SK-N-SH (cell line): ENCODE results near the gene SNRPD2. TPM values are rescaled to one million over a fixed set of nuclear protein-coding genes. Genes with fewer than 3 reads are reported as not detected.
A peak's percentile ranks its signal among the peaks of the same experiment; 100 is the strongest.

Source experiments
- CTCF ChIA-PET: fragments of 300-600, 350-600 bp; formaldehyde crosslinking; extraction: SDS; loops from one replicate; lab custom pipeline; 2021; lab: Yijun Ruan, JAX
- POLR2A ChIA-PET: fragments of 350-600 bp; sonication (Branson Sonifier 250); formaldehyde crosslinking; extraction: SDS; loops from one replicate; lab custom pipeline; 2020; ENCODE audit warnings: antibody characterized with exemption, inconsistent platforms; lab: Yijun Ruan, JAX
- DNase-seq: peaks from one replicate; pipeline ENCODE4 v3.0.0; 2012
- H2AFZ ChIP-seq: fragments of 200-600 bp; sonication (generic); 2 replicates; pipeline ENCODE4 v1.8.1; 2016; ENCODE audit warnings: antibody characterized with exemption, mild to moderate bottlenecking, low read depth
- H3F3A ChIP-seq: fragments of 200-600 bp; sonication (generic); replicated peaks from 2 replicates; pipeline ENCODE3; 2016; ENCODE audit warnings: antibody characterized with exemption, mild to moderate bottlenecking; ENCODE audit not compliant: insufficient read depth
- H3K27ac ChIP-seq, 2 experiments: fragments of 200-500 bp in 1 of 2; fragments of 200-600 bp in 1 of 2; sonication (Bioruptor generic) in 1 of 2; sonication (generic), shearing (Covaris generic) in 1 of 2; 2 replicates each; pipeline versions ENCODE4 v1.5.1 to v1.6.1; 2014 to 2016; ENCODE audit warnings: low read depth in 2 of 2, inconsistent platforms in 1 of 2, low read length in 1 of 2, mild to moderate bottlenecking in 1 of 2, mixed read lengths in 1 of 2
- H3K27me3 ChIP-seq: fragments of 200-600 bp; sonication (generic), shearing (Covaris generic); 2 replicates; pipeline ENCODE4 v1.6.1; 2016; ENCODE audit warnings: mixed run types; ENCODE audit not compliant: insufficient read depth
- H3K36me3 ChIP-seq, 2 experiments: fragments of 200-500 bp in 1 of 2; fragments of 200-600 bp in 1 of 2; sonication (Bioruptor generic) in 1 of 2; sonication (generic) in 1 of 2; replicated peaks in 1 of 2; 2 replicates each; pipeline versions ENCODE3 to v1.5.1; 2014 to 2016; ENCODE audit warnings: low read length in 1 of 2, mild to moderate bottlenecking in 1 of 2; ENCODE audit not compliant: insufficient read depth in 2 of 2, control insufficient read depth in 1 of 2
- H3K4me1 ChIP-seq, 2 experiments: fragments of 200-500 bp in 1 of 2; fragments of 200-600 bp in 1 of 2; sonication (Bioruptor generic) in 1 of 2; sonication (generic), shearing (Covaris generic) in 1 of 2; 2 replicates each; pipeline versions ENCODE4 v1.5.1 to v1.6.1; 2014 to 2016; ENCODE audit warnings: low read depth in 1 of 2, low read length in 1 of 2, mixed run types in 1 of 2; ENCODE audit not compliant: insufficient read depth in 2 of 2, control insufficient read depth in 1 of 2
- H3K4me2 ChIP-seq: fragments of 200-600 bp; sonication (generic), shearing (Covaris generic); 2 replicates; pipeline ENCODE4 v1.6.1; 2017; ENCODE audit warnings: mixed run types
- H3K4me3 ChIP-seq, 2 experiments: fragments of 200-500 bp in 1 of 2; fragments of 200-600 bp in 1 of 2; sonication (Bioruptor generic) in 1 of 2; sonication (generic), shearing (Covaris generic) in 1 of 2; 2 replicates each; pipeline versions ENCODE4 v1.5.1 to v1.8.1; 2014 to 2016; ENCODE audit warnings: low read depth in 2 of 2, inconsistent platforms in 1 of 2, low read length in 1 of 2, mild to moderate bottlenecking in 1 of 2, mixed read lengths in 1 of 2, moderate library complexity in 1 of 2
- H3K79me2 ChIP-seq: fragments of 200-600 bp; sonication (generic); 2 replicates; pipeline ENCODE4 v1.8.1; 2017; ENCODE audit warnings: mild to moderate bottlenecking; ENCODE audit not compliant: insufficient read depth
- H3K9ac ChIP-seq: fragments of 200-600 bp; sonication (generic); 2 replicates; pipeline ENCODE4 v1.6.1; 2017; ENCODE audit warnings: mixed run types
- H3K9me2 ChIP-seq: fragments of 200-600 bp; sonication (generic); 2 replicates; pipeline ENCODE4 v1.6.1; 2017; ENCODE audit warnings: mixed run types
- H3K9me3 ChIP-seq: fragments of 200-600 bp; sonication (generic); 2 replicates; pipeline ENCODE4 v1.6.1; 2017; ENCODE audit warnings: mixed run types, mild to moderate bottlenecking, moderate library complexity
- H4K20me1 ChIP-seq: fragments of 200-600 bp; sonication (generic); 2 replicates; pipeline ENCODE4 v1.6.1; 2017; ENCODE audit warnings: mild to moderate bottlenecking, mixed run types; ENCODE audit not compliant: insufficient read depth
- EP300 ChIP-seq, 2 experiments: IDR thresholded peaks; 2 replicates each; pipeline versions ENCODE4 v1.4.0 to v1.6.1; 2012; ENCODE audit warnings: borderline replicate concordance in 1 of 2, low read depth in 1 of 2, low read length in 1 of 2
- EZH2phosphoT487 ChIP-seq: fragments of 200-600 bp; sonication (generic); IDR thresholded peaks from 2 replicates; pipeline ENCODE4 v1.6.1; 2017; ENCODE audit warnings: low read depth, mixed run types, mild to moderate bottlenecking, antibody characterized with exemption, moderate library complexity, borderline replicate concordance
- GABPA ChIP-seq: IDR thresholded peaks from 2 replicates; pipeline ENCODE4 v1.4.0; 2012; ENCODE audit warnings: low read depth, mild to moderate bottlenecking
- GATA2 ChIP-seq: sonication (generic); formaldehyde crosslinking; IDR thresholded peaks from 2 replicates; pipeline ENCODE4 v1.5.0; 2020; ENCODE audit warnings: mild to moderate bottlenecking, missing genetic modification reagents
- JUND ChIP-seq: IDR thresholded peaks from 2 replicates; pipeline ENCODE4 v1.4.0; 2012
- MEF2A ChIP-seq: IDR thresholded peaks from 2 replicates; pipeline ENCODE4 v1.4.0; 2012; ENCODE audit warnings: low read depth, borderline replicate concordance
- NFIC ChIP-seq: IDR thresholded peaks from 2 replicates; pipeline ENCODE4 v1.4.0; 2012; ENCODE audit warnings: borderline replicate concordance
- NRF1 ChIP-seq: IDR thresholded peaks from 2 replicates; pipeline ENCODE4 v1.6.1; 2012; ENCODE audit warnings: low read depth, mild to moderate bottlenecking, low read length
- POLR2AphosphoS5 ChIP-seq: IDR thresholded peaks from 2 replicates; pipeline ENCODE4 v1.6.1; 2012; ENCODE audit warnings: low read depth, low read length
- RXRA ChIP-seq: IDR thresholded peaks from 2 replicates; pipeline ENCODE4 v1.4.0; 2012; ENCODE audit warnings: low read depth, mild to moderate bottlenecking, borderline replicate concordance
- TCF12 ChIP-seq: IDR thresholded peaks from 2 replicates; pipeline ENCODE4 v1.4.0; 2012
- WGBS: methylation state at CpG from one replicate; pipeline ENCODE4 v1.1.6; 2017; ENCODE audit warnings: low lambda C conversion rate; 5-methylcytosine and 5-hydroxymethylcytosine counted together
- polyA plus RNA-seq, 3 experiments: library from polyadenylated mRNA; depleted of rRNA; stranded (reverse); fragments of >200 nt; gene quantifications; 2 replicates each; pipeline ENCODE4 v1.2.3, GENCODE V29; 2012
- TF ChIP-seq, protein P1 (sequence below): IDR thresholded peaks from 2 replicates; pipeline ENCODE4 v1.4.0; 2012; ENCODE audit warnings: low read depth
- TF ChIP-seq, protein P2 (sequence below): IDR thresholded peaks from 2 replicates; pipeline ENCODE4 v1.4.0; 2012; ENCODE audit warnings: low read depth, borderline replicate concordance
- TF ChIP-seq, protein P3 (sequence below): IDR thresholded peaks from 2 replicates; pipeline ENCODE4; 2012
- TF ChIP-seq, protein P4 (sequence below): IDR thresholded peaks from 2 replicates; pipeline ENCODE4 v1.6.1; 2012; ENCODE audit warnings: mild to moderate bottlenecking, low read depth, low read length, moderate library complexity

The SNRPD2 gene
- polyA plus RNA-seq, 1 of the 3 experiments (the other 2 are of a cell fraction), result 1,248 TPM

DNA sequence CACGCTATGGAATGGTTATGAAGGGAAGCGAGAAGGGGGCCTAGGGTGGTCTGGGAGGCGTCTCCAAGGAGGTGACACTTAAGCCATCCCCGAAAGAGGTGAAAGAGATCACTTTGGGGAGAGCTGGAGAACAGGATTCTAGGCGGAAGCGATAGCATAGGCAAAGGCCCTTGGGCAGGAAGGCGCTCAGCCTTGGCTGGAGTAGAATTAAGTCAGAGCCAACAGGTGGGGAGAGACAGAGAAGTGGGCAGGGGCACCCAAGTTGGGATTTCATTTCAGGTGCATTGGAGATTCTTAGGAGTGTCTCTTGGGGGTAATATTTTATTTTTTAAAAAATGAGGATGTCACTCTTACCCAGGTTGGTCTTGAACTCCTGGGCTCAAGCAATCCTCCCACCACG is 9.6 kb downstream of the SNRPD2 start:
- Histone ChIP-seq H4K20me1 (no peaks in the 10 kb centered on the region), H3K79me2 (no peaks in the 10 kb centered on the region), H3K9me2 (no peaks in the 10 kb centered on the region), H3K4me2 (peak overlapping the region; percentile 82), H3K9me3 (no peaks in the 10 kb centered on the region), H2AFZ (peak overlapping the region; percentile 69; the same call in 1 of the 2 replicates), H3K4me1 (peaks cover 0 to 11% of the 10 kb centered on the region in 2 experiments; a peak in 1 of 4 replicates), H3K4me3 (peak overlapping the region in 1 of 2 experiments; percentile 64; a peak in 1 of 4 replicates), H3K36me3 (peaks cover 20 to 23% of the 10 kb centered on the region in 2 experiments), H3F3A (peaks cover 27% of the 10 kb centered on the region), H3K9ac (no peak overlapping the region), H3K27ac (peak overlapping the region; percentile 34 to 36; a peak in 3 of 4 replicates), H3K27me3 (no peaks in the 10 kb centered on the region)
- DNase-seq, result no peak
- ChIA-PET POLR2A (no interaction called here), CTCF (interaction anchor here (0.7 to 9.0 kb wide), 15 partner anchors 10 to 243 kb away, joined by 3 to 106 read pairs (median 3); partner anchors contain the start of genes GIPR, QPCTL, SIX5 and SNRPD2)
- WGBS, result 90% methylated on average over 8 of the region's 8 CpGs
- no peak for TF ChIP-seq NFIC
- no peak for TF ChIP-seq RXRA
- TF ChIP-seq JUND, result no peak
- TF ChIP-seq, protein P1, sequence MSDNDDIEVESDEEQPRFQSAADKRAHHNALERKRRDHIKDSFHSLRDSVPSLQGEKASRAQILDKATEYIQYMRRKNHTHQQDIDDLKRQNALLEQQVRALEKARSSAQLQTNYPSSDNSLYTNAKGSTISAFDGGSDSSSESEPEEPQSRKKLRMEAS, result no peak
- TF ChIP-seq MEF2A, result no peak
- TF ChIP-seq, protein P2, sequence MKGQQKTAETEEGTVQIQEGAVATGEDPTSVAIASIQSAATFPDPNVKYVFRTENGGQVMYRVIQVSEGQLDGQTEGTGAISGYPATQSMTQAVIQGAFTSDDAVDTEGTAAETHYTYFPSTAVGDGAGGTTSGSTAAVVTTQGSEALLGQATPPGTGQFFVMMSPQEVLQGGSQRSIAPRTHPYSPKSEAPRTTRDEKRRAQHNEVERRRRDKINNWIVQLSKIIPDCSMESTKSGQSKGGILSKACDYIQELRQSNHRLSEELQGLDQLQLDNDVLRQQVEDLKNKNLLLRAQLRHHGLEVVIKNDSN, result no peak
- TF ChIP-seq, protein P3, sequence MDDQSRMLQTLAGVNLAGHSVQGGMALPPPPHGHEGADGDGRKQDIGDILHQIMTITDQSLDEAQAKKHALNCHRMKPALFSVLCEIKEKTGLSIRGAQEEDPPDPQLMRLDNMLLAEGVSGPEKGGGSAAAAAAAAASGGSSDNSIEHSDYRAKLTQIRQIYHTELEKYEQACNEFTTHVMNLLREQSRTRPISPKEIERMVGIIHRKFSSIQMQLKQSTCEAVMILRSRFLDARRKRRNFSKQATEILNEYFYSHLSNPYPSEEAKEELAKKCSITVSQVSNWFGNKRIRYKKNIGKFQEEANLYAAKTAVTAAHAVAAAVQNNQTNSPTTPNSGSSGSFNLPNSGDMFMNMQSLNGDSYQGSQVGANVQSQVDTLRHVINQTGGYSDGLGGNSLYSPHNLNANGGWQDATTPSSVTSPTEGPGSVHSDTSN, result no peak
- TF ChIP-seq POLR2AphosphoS5, result no peak
- no peak for TF ChIP-seq GATA2 (CRISPR knock-in tag)
- no peak for TF ChIP-seq EP300 (IDR thresholded peaks at IDR 0.05; ENCODE audit: borderline replicate concordance in 1 of 2, low read depth in 1 of 2, low read length in 1 of 2)
- TF ChIP-seq, protein P4, sequence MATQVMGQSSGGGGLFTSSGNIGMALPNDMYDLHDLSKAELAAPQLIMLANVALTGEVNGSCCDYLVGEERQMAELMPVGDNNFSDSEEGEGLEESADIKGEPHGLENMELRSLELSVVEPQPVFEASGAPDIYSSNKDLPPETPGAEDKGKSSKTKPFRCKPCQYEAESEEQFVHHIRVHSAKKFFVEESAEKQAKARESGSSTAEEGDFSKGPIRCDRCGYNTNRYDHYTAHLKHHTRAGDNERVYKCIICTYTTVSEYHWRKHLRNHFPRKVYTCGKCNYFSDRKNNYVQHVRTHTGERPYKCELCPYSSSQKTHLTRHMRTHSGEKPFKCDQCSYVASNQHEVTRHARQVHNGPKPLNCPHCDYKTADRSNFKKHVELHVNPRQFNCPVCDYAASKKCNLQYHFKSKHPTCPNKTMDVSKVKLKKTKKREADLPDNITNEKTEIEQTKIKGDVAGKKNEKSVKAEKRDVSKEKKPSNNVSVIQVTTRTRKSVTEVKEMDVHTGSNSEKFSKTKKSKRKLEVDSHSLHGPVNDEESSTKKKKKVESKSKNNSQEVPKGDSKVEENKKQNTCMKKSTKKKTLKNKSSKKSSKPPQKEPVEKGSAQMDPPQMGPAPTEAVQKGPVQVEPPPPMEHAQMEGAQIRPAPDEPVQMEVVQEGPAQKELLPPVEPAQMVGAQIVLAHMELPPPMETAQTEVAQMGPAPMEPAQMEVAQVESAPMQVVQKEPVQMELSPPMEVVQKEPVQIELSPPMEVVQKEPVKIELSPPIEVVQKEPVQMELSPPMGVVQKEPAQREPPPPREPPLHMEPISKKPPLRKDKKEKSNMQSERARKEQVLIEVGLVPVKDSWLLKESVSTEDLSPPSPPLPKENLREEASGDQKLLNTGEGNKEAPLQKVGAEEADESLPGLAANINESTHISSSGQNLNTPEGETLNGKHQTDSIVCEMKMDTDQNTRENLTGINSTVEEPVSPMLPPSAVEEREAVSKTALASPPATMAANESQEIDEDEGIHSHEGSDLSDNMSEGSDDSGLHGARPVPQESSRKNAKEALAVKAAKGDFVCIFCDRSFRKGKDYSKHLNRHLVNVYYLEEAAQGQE, result no peak
- TF ChIP-seq TCF12, result no peak
- TF ChIP-seq EZH2phosphoT487, result no peak
- no peak for TF ChIP-seq NRF1
- no peak for TF ChIP-seq GABPA
